ENCODE results near the gene PILRA.
A peak's percentile ranks its signal among the peaks of the same experiment; 100 is the strongest.

Gene PILRA

GRCh38 chr7:100396421-100396982, 23.2 kb downstream of the PILRA start:
- Histone ChIP-seq H3K4me3 (replicated peaks; ENCODE audit: insufficient read depth, low read length) (no peak overlapping the region), H3K27me3 (ENCODE audit: insufficient read depth, poor library complexity, severe bottlenecking) (no peaks in the 10 kb centered on the region), H3K27ac (replicated peaks) (peak overlapping the region; percentile 69)
- TF ChIP-seq REST (IDR thresholded peaks at IDR 0.05; ENCODE audit: insufficient replicate concordance, low read depth) (no peak), POLR2AphosphoS5 (IDR thresholded peaks at IDR 0.05; ENCODE audit: low read depth) (no peak; the same call in 1 of the 2 replicates), GABPA (IDR thresholded peaks at IDR 0.05; ENCODE audit: low read depth) (no peak), SPI1 (IDR thresholded peaks at IDR 0.05; ENCODE audit: borderline replicate concordance, low read depth) (peak; percentile 21; the same call in 1 of the 2 replicates), CTCF (IDR thresholded peaks at IDR 0.05; ENCODE audit: insufficient read depth, low read length) (no peak)
- DNase-seq (ENCODE audit: low read depth in 1 of 2, low spot score in 1 of 2) = peak; percentile 57 to 78

GRCh38 chr7:100397315-100398081, 24.2 kb downstream of the PILRA start:
- no peaks in the 10 kb centered on the region for H3K27me3 ChIP-seq (ENCODE audit: insufficient read depth, poor library complexity, severe bottlenecking)
- DNase-seq (ENCODE audit: low read depth in 1 of 2, low spot score in 1 of 2) = peak in 1 of 2 experiments; percentile 24
- H3K27ac ChIP-seq (replicated peaks) = peak overlapping the region; percentile 69
- no peak overlapping the region for H3K4me3 ChIP-seq (replicated peaks; ENCODE audit: insufficient read depth, low read length)
- TF ChIP-seq GABPA (IDR thresholded peaks at IDR 0.05; ENCODE audit: low read depth) (no peak), POLR2AphosphoS5 (IDR thresholded peaks at IDR 0.05; ENCODE audit: low read depth) (no peak), SPI1 (IDR thresholded peaks at IDR 0.05; ENCODE audit: borderline replicate concordance, low read depth) (no peak)

- Histone ChIP-seq H3K4me3 (replicated peaks; ENCODE audit: insufficient read depth, low read length) (no peak overlapping the region), H3K27me3 (ENCODE audit: insufficient read depth, poor library complexity, severe bottlenecking) (no peaks in the 10 kb centered on the region), H3K27ac (replicated peaks) (no peak overlapping the region)
- TF ChIP-seq GABPA (IDR thresholded peaks at IDR 0.05; ENCODE audit: low read depth) = no peak
- TF ChIP-seq POLR2AphosphoS5 (IDR thresholded peaks at IDR 0.05; ENCODE audit: low read depth) = no peak
- TF ChIP-seq REST (IDR thresholded peaks at IDR 0.05; ENCODE audit: insufficient replicate concordance, low read depth) = no peak
- TF ChIP-seq SPI1 (IDR thresholded peaks at IDR 0.05; ENCODE audit: borderline replicate concordance, low read depth) = no peak
- no peak for TF ChIP-seq CTCF (IDR thresholded peaks at IDR 0.05; ENCODE audit: insufficient read depth, low read length)
- no peak for DNase-seq (ENCODE audit: low read depth in 1 of 2, low spot score in 1 of 2)
Measured at GRCh38 chr7:100398239-100398638, 25.0 kb downstream of the PILRA start.

- no peak overlapping the region for H3K27ac ChIP-seq (replicated peaks)
- H3K27me3 ChIP-seq (ENCODE audit: insufficient read depth, poor library complexity, severe bottlenecking) = no peaks in the 10 kb centered on the region
- no peak for TF ChIP-seq REST (IDR thresholded peaks at IDR 0.05; ENCODE audit: insufficient replicate concordance, low read depth)
- TF ChIP-seq GABPA (IDR thresholded peaks at IDR 0.05; ENCODE audit: low read depth) = no peak
- no peak for TF ChIP-seq CTCF (IDR thresholded peaks at IDR 0.05; ENCODE audit: insufficient read depth, low read length)
- TF ChIP-seq SPI1 (IDR thresholded peaks at IDR 0.05; ENCODE audit: borderline replicate concordance, low read depth) = no peak
- TF ChIP-seq POLR2AphosphoS5 (IDR thresholded peaks at IDR 0.05; ENCODE audit: low read depth) = no peak
- H3K4me3 ChIP-seq (replicated peaks; ENCODE audit: insufficient read depth, low read length) = no peak overlapping the region
- DNase-seq (ENCODE audit: low read depth in 1 of 2, low spot score in 1 of 2) = no peak
Measured at GRCh38 chr7:100400041-100400440, 26.8 kb downstream of the PILRA start.
